ENCODE results near the gene OR51B6. TPM values are rescaled to one million over a fixed set of nuclear protein-coding genes. Genes with fewer than 3 reads are reported as not detected.
"Not testable (repeated sequence)": the region's sequence is repeated elsewhere in the genome, so short reads cannot be mapped to it uniquely, and the experiment has no call there.

The OR51B6 gene
- total RNA-seq, 1 donor from 2014 or later = not detected

DNA sequence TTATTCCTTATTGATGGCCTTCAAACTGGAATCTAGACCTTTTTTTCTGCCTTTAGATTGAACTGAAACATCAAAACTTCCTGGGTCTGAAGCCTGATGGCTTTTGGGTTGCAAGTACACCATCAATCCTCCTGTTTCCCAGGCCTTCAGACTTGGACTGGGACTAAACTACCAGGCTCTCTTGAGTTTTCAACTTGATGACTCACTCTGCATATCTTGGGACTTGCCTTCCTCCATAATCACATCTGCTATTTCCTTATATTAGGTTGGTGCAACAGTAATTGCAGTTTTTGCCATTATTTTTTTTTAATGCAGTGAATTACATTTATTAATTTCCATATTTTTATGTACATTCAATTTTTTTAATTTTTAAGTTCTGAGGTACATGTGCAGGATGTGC lies 15.0 kb upstream of the OR51B6 start:
- H3K27ac Mint-ChIP-seq (ENCODE audit: unreplicated experiment) = no peak overlapping the region
- peaks cover 12% of the 10 kb centered on the region for H3K27me3 Mint-ChIP-seq (ENCODE audit: unreplicated experiment)
- H3K9me3 Mint-ChIP-seq (ENCODE audit: unreplicated experiment) = no peaks in the 10 kb centered on the region
- DNase-seq (ENCODE audit: extremely low spot score, unreplicated experiment) = no peak
- no peaks in the 10 kb centered on the region for H3K4me1 Mint-ChIP-seq (ENCODE audit: unreplicated experiment)
- TF ChIP-seq, protein P1, sequence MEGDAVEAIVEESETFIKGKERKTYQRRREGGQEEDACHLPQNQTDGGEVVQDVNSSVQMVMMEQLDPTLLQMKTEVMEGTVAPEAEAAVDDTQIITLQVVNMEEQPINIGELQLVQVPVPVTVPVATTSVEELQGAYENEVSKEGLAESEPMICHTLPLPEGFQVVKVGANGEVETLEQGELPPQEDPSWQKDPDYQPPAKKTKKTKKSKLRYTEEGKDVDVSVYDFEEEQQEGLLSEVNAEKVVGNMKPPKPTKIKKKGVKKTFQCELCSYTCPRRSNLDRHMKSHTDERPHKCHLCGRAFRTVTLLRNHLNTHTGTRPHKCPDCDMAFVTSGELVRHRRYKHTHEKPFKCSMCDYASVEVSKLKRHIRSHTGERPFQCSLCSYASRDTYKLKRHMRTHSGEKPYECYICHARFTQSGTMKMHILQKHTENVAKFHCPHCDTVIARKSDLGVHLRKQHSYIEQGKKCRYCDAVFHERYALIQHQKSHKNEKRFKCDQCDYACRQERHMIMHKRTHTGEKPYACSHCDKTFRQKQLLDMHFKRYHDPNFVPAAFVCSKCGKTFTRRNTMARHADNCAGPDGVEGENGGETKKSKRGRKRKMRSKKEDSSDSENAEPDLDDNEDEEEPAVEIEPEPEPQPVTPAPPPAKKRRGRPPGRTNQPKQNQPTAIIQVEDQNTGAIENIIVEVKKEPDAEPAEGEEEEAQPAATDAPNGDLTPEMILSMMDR (IDR thresholded peaks at IDR 0.05) = no peak
- H3K4me3 Mint-ChIP-seq (ENCODE audit: unreplicated experiment) = no peak overlapping the region
- no peaks in the 10 kb centered on the region for H3K36me3 Mint-ChIP-seq (ENCODE audit: unreplicated experiment)

DNA sequence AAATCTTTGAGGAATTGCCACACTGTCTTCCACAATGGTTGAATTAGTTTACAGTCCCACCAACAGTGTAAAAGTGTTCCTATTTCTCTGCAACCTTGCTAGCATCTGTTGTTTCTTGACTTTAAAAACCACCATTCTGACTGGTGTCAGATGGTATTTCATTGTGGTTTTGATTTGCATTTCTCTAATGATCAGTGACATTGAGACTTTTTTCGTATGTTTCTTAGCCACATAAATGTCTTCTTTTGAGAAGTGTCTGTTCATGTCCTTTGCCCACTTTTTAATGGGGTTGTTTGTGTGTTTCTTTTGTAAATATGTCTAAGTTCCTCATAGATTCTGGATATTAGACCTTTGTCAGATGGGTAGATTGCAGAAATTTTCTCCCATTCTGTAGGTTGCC lies 14.1 kb upstream of the OR51B6 start:
- peaks cover 17% of the 10 kb centered on the region for H3K27me3 Mint-ChIP-seq (ENCODE audit: unreplicated experiment)
- DNase-seq (ENCODE audit: extremely low spot score, unreplicated experiment) = not testable (repeated sequence)

DNA sequence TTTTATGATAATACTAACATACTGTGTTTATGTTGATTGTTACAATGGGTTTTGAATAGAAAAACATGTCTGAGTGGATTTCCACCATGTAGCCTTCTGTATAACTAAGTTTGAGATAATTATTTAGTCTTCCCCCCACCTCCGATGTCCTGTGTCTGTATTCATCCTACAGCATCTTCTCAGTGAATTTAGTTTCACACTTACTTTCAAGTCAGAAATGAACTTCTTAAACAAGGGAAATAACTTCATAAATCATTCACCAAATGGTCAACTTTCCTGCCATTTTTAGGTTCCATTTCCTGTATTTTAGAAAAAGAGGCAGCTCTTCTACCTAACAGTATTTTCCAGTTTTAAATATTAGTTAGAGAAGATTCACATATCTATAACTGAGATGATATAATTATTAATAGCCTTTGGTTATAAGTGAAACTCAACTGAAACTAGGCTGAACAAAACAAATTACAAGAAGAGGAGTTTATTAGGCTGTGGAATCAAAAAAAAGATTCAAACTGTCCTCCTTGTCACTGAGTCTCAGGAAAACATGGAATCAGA lies 11.5 kb upstream of the OR51B6 start:
- peaks cover 14% of the 10 kb centered on the region for H3K27me3 Mint-ChIP-seq (ENCODE audit: unreplicated experiment)

More for the DNA sequence above, 14.1 kb upstream of the OR51B6 start:
- H3K27ac Mint-ChIP-seq (ENCODE audit: unreplicated experiment); H3K4me3 Mint-ChIP-seq (ENCODE audit: unreplicated experiment); H3K9me3 Mint-ChIP-seq (ENCODE audit: unreplicated experiment); H3K36me3 Mint-ChIP-seq (ENCODE audit: unreplicated experiment); H3K4me1 Mint-ChIP-seq (ENCODE audit: unreplicated experiment): not testable (repeated sequence)

DNA sequence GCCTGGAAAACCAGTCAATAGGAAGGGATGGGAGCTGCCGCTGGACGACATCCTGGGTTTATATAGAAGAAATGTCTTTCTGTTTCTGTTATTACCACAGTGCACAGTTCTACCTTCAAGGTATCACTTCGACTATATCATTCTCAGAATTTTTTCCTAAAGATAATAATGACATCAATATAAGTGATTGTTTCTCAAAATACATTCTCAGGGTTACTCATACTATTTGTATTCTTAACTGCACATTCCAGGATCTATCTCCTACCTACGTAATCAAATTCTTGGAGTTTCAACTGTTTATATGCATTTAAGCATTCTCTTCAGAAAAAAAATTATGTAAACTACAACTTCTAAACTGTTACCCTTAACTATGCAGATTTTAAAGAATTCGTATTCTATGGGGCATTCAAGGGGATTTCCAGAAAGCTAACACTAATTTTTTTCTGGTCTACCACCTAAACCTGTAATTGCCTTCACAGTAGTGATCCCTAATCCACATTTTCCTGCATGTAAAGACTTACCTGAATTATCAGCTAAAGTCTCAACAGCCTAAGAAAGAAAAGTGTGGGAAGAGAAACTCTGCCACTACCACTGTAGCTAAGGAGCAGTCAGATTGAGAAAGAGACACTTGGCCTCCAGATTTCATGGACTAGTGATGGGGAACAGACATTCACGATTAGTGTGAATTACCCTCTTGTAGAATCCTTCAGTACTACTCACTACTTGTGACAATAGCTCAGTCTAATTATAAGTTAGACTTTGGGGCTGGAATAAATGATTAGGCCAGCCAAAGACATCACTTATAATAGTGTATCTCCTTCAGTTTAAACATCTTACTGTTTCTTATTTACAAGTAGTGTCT lies 7.6 kb upstream of the OR51B6 start, which contains the start of gene OR51B5:
Gene OR51B5 (minus strand): TSS at position 51 of the 862 bp plus-strand sequence. CDS start 0 bp downstream, at position 51.
- Mint-ChIP-seq H3K9me3 (ENCODE audit: unreplicated experiment) (no peaks in the 10 kb centered on the region), H3K27me3 (ENCODE audit: unreplicated experiment) (peaks cover 34% of the 10 kb centered on the region), H3K4me3 (ENCODE audit: unreplicated experiment) (no peak within 1 kb of the TSS), H3K27ac (ENCODE audit: unreplicated experiment) (no peak within 1 kb of the TSS), H3K4me1 (ENCODE audit: unreplicated experiment) (no peaks in the 10 kb centered on the region), H3K36me3 (ENCODE audit: unreplicated experiment) (no peaks in the 10 kb centered on the region)
- TF ChIP-seq, protein P1 (IDR thresholded peaks at IDR 0.05) = no peak
- DNase-seq (ENCODE audit: extremely low spot score, unreplicated experiment) = no peak

More for the DNA sequence above, 11.5 kb upstream of the OR51B6 start:
- no peak for DNase-seq (ENCODE audit: extremely low spot score, unreplicated experiment)
- TF ChIP-seq, protein P1 (IDR thresholded peaks at IDR 0.05) = no peak
- Mint-ChIP-seq H3K4me3 (ENCODE audit: unreplicated experiment) (no peak overlapping the region), H3K36me3 (ENCODE audit: unreplicated experiment) (no peaks in the 10 kb centered on the region), H3K9me3 (ENCODE audit: unreplicated experiment) (no peaks in the 10 kb centered on the region), H3K4me1 (ENCODE audit: unreplicated experiment) (no peaks in the 10 kb centered on the region), H3K27ac (ENCODE audit: unreplicated experiment) (no peak overlapping the region)

DNA sequence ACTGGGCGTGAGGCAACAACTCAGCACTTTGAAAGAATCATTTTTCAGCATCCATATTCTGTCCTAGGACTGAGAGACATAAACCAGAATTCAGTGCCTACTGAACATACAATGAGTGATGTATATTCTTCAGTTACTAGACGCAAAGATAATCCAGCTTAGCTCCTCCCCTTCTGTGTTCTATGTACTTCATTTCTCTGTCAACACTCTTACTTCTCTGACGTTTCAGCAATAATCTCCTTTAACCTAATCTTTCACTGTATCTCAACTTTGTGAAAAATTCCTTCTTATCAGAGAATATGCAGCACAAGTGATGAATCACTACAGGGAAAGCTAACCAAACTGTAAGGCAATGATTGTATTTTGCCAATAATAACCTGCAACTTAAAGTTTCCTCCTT lies 5.5 kb upstream of the OR51B6 start:
- no peaks in the 10 kb centered on the region for H3K4me1 Mint-ChIP-seq (ENCODE audit: unreplicated experiment)

More for the DNA sequence above, 5.5 kb upstream of the OR51B6 start:
- no peak for DNase-seq (ENCODE audit: extremely low spot score, unreplicated experiment)
- no peak overlapping the region for H3K4me3 Mint-ChIP-seq (ENCODE audit: unreplicated experiment)
- H3K27me3 Mint-ChIP-seq (ENCODE audit: unreplicated experiment) = peaks cover 39% of the 10 kb centered on the region
- no peaks in the 10 kb centered on the region for H3K9me3 Mint-ChIP-seq (ENCODE audit: unreplicated experiment)
- H3K36me3 Mint-ChIP-seq (ENCODE audit: unreplicated experiment) = no peaks in the 10 kb centered on the region
- H3K27ac Mint-ChIP-seq (ENCODE audit: unreplicated experiment) = no peak overlapping the region
- TF ChIP-seq, protein P1 (IDR thresholded peaks at IDR 0.05) = no peak
